Mesothelial cell of epicardium (in vitro differentiated cells): ENCODE measurements around the gene EEIG1. TPM values are rescaled to one million over a fixed set of nuclear protein-coding genes. Genes with fewer than 3 reads are reported as not detected.

Source experiments
- DNase-seq, 2 experiments: peaks; one replicate each; pipeline ENCODE4 v3.0.0; 2021; ENCODE audit warnings: low spot score in 2 of 2; ENCODE audit not compliant: unreplicated experiment in 2 of 2
- H3K27ac Mint-ChIP-seq: 2 replicates; pipeline ENCODE4 v1.8.0; 2021; ENCODE audit warnings: mixed read lengths
- H3K27me3 Mint-ChIP-seq: 2 replicates; pipeline ENCODE4 v1.8.0; 2021; ENCODE audit warnings: low read depth, mixed read lengths
- H3K36me3 Mint-ChIP-seq: 2 replicates; pipeline ENCODE4 v1.8.0; 2021; ENCODE audit warnings: mixed read lengths
- H3K4me1 Mint-ChIP-seq: 2 replicates; pipeline ENCODE4 v1.8.0; 2021; ENCODE audit warnings: mixed read lengths
- H3K4me3 Mint-ChIP-seq: 2 replicates; pipeline ENCODE4 v1.8.0; 2021; ENCODE audit warnings: mild to moderate bottlenecking, moderate library complexity, mixed read lengths
- H3K9me3 Mint-ChIP-seq: 2 replicates; pipeline ENCODE4 v1.8.0; 2021; ENCODE audit warnings: mixed read lengths
- total RNA-seq: library from RNA; stranded (reverse); gene quantifications from 3 replicates; pipeline ENCODE4 v1.2.1, GENCODE V29; 2021
- TF ChIP-seq, protein P1 (sequence below): fragments of 200-600 bp; sonication (generic); IDR thresholded peaks from one replicate; pipeline ENCODE4 v1.5.0; 2021; ENCODE audit warnings: antibody characterized with exemption; ENCODE audit not compliant: unreplicated experiment

The EEIG1 gene
- total RNA-seq, 1 donor from 2014 or later: 67.4 TPM

DNA sequence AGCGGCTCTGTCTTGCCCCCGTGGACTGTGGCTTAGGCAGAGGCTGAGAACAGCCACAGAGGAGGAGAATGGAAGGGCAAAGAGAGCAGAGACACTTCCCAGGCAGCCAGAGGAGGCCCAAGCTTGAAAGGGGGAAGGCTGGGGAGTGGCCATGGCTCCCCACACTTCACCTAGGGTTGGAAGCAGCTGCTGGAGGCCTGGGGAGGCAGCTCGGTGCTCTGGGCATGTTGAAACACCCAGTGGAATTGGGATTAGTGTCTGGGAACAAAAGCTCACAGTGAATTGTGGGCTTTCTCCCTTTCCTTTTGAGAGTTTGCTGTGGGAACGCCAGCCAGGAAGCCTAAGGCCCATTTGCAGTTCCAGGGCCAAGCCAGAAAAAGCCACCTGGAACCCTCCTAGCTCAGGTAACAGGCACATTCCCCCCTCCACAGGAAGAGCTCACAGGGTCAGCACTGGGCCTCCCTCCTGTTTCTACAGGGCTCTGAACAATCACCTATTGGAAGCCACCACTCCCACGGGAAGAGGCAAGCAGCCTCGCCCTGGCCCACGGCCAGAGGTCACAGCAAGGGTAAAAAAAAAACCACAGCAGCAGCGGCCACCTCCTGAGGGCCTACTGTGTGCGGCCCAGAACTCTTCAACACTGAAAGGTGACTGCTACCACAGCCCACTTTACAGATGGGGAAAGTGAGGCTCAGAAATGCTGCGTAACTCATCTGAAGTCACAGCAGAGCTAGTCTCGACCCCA lies 20.2 kb downstream of the EEIG1 start:
- Mint-ChIP-seq H3K27ac (peak overlapping the region; percentile 78), H3K4me1 (peaks cover 39% of the 10 kb centered on the region), H3K4me3 (no peak overlapping the region), H3K27me3 (no peaks in the 10 kb centered on the region), H3K9me3 (peaks cover 7% of the 10 kb centered on the region), H3K36me3 (peaks cover 12% of the 10 kb centered on the region)
- no peak for DNase-seq
- TF ChIP-seq, protein P1, sequence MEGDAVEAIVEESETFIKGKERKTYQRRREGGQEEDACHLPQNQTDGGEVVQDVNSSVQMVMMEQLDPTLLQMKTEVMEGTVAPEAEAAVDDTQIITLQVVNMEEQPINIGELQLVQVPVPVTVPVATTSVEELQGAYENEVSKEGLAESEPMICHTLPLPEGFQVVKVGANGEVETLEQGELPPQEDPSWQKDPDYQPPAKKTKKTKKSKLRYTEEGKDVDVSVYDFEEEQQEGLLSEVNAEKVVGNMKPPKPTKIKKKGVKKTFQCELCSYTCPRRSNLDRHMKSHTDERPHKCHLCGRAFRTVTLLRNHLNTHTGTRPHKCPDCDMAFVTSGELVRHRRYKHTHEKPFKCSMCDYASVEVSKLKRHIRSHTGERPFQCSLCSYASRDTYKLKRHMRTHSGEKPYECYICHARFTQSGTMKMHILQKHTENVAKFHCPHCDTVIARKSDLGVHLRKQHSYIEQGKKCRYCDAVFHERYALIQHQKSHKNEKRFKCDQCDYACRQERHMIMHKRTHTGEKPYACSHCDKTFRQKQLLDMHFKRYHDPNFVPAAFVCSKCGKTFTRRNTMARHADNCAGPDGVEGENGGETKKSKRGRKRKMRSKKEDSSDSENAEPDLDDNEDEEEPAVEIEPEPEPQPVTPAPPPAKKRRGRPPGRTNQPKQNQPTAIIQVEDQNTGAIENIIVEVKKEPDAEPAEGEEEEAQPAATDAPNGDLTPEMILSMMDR: no peak

DNA sequence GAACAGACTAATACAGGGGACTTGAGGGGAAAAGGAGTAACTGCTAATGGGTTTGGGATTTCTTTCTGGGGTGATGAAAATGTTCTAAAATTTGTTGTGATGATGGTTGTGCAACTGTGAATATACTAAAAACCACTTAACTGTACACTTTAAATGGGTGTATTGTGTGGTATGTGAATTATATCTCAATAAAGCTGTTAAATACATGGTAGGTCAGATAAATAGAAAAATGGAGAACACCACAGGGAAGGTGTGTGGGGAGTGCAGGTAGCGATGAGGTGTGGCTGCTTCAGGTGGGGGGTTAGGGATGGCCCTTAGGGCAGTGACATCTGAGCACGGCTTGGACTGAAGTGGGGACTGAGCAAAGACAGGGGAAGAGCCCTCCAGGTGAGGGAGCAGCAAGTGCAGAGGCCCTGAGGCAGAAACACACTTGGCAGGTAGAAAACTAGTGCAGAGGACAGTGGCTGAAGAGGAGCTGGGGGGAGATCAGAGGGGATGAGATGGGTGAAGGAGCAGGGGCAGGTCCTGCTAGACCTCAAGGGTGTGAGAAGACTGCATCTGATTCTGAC lies 20.9 kb downstream of the EEIG1 start:
- no peaks in the 10 kb centered on the region for H3K27me3 Mint-ChIP-seq
- H3K36me3 Mint-ChIP-seq: peaks cover 12% of the 10 kb centered on the region
- peak overlapping the region; percentile 78 for H3K27ac Mint-ChIP-seq
- no peak overlapping the region for H3K4me3 Mint-ChIP-seq
- peaks cover 7% of the 10 kb centered on the region for H3K9me3 Mint-ChIP-seq
- no peak for DNase-seq
- peaks cover 37% of the 10 kb centered on the region for H3K4me1 Mint-ChIP-seq
- TF ChIP-seq, protein P1: no peak

DNA sequence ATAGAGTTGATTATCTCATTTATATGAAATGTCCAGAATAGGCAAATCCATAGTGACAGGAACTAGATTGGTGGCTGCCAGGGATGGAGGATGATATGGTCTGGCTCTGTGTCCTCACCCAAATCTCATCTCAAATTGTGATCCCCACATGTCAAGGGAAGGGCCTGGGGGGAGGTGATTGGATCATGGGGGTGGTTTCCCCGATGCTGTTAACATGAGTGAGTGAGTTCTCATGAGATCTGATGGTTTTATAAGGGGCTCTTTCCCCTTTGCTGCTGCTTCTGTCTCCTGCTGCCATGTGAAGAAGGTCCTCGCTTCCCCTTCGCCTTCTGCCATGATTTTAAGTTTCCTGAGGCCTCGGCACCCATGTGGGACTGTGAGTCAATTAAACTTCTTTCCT lies 21.4 kb downstream of the EEIG1 start:
- Mint-ChIP-seq H3K9me3 (peaks cover 7% of the 10 kb centered on the region), H3K27ac (no peak overlapping the region), H3K4me3 (no peak overlapping the region), H3K27me3 (no peaks in the 10 kb centered on the region), H3K36me3 (peaks cover 12% of the 10 kb centered on the region), H3K4me1 (peaks cover 35% of the 10 kb centered on the region)
- no peak for DNase-seq
- TF ChIP-seq, protein P1: no peak

DNA sequence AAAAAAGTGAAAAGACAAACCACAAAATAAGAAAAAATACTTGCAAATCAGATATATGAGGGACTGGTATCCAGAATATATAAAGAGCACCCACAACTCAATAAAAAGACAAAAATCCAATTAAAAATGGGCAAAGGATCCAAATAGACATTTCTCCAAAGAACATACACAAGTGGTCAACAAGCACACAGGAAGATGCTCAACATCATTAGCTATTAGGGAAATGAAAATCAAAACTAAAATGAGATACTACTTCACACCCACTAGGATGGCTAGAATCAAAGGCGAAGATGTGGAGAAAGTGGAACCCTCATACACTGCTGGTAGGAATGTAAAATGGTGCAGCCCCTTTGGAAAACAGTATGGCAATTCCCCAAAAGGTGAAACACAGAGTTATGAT lies 22.1 kb downstream of the EEIG1 start:
- TF ChIP-seq, protein P1: no peak
- H3K27me3 Mint-ChIP-seq: no peaks in the 10 kb centered on the region
- H3K36me3 Mint-ChIP-seq: peaks cover 12% of the 10 kb centered on the region
- no peak overlapping the region for H3K4me3 Mint-ChIP-seq
- H3K27ac Mint-ChIP-seq: no peak overlapping the region
- peaks cover 33% of the 10 kb centered on the region for H3K4me1 Mint-ChIP-seq
- no peak for DNase-seq
- peaks cover 7% of the 10 kb centered on the region for H3K9me3 Mint-ChIP-seq

DNA sequence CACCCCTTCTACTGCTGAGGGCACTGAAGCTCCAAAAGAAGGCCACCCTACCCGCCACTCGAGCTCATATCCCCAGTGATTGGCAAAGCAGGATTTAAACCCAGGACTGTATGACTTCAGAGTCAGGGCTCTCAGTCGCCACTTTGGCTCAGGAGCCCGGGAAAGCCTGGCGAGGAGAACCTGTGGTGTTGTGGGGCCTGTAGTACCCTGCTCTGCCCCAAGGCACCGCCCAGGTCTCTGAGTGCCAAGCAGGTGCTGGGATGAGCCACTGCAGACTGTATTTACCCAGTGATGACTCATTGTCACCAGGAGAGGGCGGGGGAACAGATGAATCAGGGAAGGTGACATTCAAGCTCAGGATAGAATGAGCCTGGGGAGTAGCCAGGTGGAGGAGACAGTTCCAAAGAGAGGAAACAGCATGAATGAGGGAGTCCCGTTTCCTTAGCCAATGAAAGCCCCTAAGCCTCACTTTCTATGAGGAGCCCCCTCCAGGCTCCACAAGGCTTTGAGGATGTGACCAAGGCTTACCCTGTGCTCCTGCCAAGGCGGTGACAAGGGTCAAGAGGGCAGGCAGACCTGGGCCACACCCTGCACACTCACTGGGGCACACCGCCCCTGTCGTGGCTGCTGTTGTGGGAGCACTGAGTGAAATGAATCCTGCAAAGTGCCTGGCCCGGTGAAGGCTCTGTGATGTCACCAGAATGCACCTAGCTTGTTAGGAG lies 25.3 kb downstream of the EEIG1 start:
- H3K36me3 Mint-ChIP-seq: peaks cover 8% of the 10 kb centered on the region
- no peak overlapping the region for H3K4me3 Mint-ChIP-seq
- peaks cover 7% of the 10 kb centered on the region for H3K9me3 Mint-ChIP-seq
- H3K4me1 Mint-ChIP-seq: peaks cover 20% of the 10 kb centered on the region
- no peak for DNase-seq
- TF ChIP-seq, protein P1: no peak
- no peaks in the 10 kb centered on the region for H3K27me3 Mint-ChIP-seq
- peak overlapping the region; percentile 75 for H3K27ac Mint-ChIP-seq
